ENCODE measurements around the gene KCNF1. TPM values are rescaled to one million over a fixed set of nuclear protein-coding genes. Genes with fewer than 3 reads are reported as not detected.

KCNF1 gene
- polyA plus RNA-seq, 4 donors, result 0.25 to 0.34 TPM; not detected in 2

DNA sequence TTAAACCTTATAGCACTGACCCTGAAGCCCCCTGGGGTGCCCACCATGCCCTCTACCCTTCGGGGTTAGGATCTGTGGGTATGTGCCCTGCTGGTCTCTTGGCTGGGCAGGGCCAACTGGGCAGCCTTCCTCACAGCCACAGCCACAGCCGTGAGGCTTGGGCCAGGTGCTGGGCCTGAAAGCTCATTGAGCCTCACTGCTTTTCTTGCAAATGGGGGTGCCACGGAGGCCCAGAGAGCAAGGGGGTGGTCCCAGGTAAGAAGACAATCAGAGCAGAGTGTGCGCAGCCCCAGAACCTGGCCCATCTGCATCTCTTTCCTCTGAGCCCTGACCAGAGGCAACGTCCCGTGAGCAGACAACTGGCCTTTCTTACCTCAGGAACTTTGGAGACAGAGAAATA lies 34.7 kb downstream of the KCNF1 start:
- peaks cover 0 to 5% (median 0%) of the 10 kb centered on the region in 3 donors for H3K27me3 ChIP-seq (ENCODE audit: control insufficient read depth in 3 of 3, insufficient read depth in 3 of 3, low read length in 3 of 3)
- H3K36me3 ChIP-seq (ENCODE audit: control insufficient read depth in 3 of 3, insufficient read depth in 2 of 3, low read depth in 1 of 3, low read length in 3 of 3), result no peaks in the 10 kb centered on the region
- H3K9me3 ChIP-seq (ENCODE audit: control insufficient read depth in 2 of 2, insufficient read depth in 1 of 2, low read depth in 1 of 2, low read length in 1 of 2), result no peaks in the 10 kb centered on the region
- WGBS, 3 donors, result 82 to 85% (median 85%) methylated on average over 6 of the region's 6 CpGs
- no peak overlapping the region for H3K27ac ChIP-seq (ENCODE audit: low read depth in 1 of 3, low read length in 2 of 3)
- no peak overlapping the region for H3K4me3 ChIP-seq (ENCODE audit: low read depth in 1 of 3, low read length in 3 of 3)
- FAIRE-seq (no peak), DNase-seq (no peak)
- H3K4me1 ChIP-seq (ENCODE audit: control insufficient read depth in 3 of 3, insufficient read depth in 2 of 3, low read depth in 1 of 3, low read length in 2 of 3), result no peaks in the 10 kb centered on the region

GRCh38 chr2:10947005-10947440 lies 35.3 kb downstream of the KCNF1 start:
- WGBS, 3 donors, result 56 to 65% (median 64%) methylated on average over 10 of the region's 10 CpGs
- Histone ChIP-seq H3K27me3 (ENCODE audit: control insufficient read depth in 3 of 3, insufficient read depth in 3 of 3, low read length in 3 of 3) (peaks cover 0 to 5% (median 0%) of the 10 kb centered on the region in 3 donors), H3K4me3 (ENCODE audit: low read depth in 1 of 3, low read length in 3 of 3) (no peak overlapping the region), H3K9me3 (ENCODE audit: control insufficient read depth in 2 of 2, insufficient read depth in 1 of 2, low read depth in 1 of 2, low read length in 1 of 2) (no peaks in the 10 kb centered on the region), H3K27ac (ENCODE audit: low read depth in 1 of 3, low read length in 2 of 3) (no peak overlapping the region), H3K4me1 (ENCODE audit: control insufficient read depth in 3 of 3, insufficient read depth in 2 of 3, low read depth in 1 of 3, low read length in 2 of 3) (no peaks in the 10 kb centered on the region), H3K36me3 (ENCODE audit: control insufficient read depth in 3 of 3, insufficient read depth in 2 of 3, low read depth in 1 of 3, low read length in 3 of 3) (no peaks in the 10 kb centered on the region)
- DNase-seq, result no peak
- no peak for FAIRE-seq

DNA sequence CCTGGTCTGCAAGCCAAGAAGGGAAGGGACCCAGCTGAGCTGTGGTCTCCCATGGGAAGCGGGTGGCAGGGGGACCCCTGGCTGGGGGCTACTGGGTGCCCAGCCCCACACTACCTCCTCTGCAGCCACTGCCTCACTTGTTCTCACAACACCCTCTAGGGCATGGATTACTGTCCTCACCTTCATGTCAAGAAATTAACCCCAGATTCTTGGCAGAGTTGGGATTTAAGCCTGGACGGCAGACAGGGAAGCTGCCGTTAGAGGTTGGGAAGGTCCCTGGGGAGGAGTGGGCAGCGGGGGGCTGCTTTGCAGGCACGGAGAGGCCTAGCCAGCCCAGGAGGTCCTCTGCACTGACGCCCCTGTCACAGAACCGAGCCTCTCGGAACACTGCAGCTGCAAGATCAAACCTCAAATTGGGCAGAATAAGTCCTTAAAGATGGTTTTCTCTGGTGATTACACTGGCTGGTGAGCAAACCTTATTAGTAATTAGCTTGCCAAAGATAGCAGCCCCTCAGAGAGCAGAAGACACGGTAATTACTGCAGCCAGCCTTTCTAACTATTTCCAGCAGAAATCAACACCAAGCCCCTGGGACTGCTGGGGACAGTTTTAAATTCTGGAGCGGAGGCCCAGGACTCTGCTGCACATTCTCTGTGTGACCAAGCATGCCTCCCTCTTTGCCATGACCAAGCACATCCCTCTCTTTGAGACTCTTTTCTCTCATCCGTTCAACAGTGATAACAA lies 35.9 kb downstream of the KCNF1 start:
- FAIRE-seq (no peak), DNase-seq (no peak)
- Histone ChIP-seq H3K27ac (ENCODE audit: low read depth in 1 of 3, low read length in 2 of 3) (no peak overlapping the region), H3K9me3 (ENCODE audit: control insufficient read depth in 2 of 2, insufficient read depth in 1 of 2, low read depth in 1 of 2, low read length in 1 of 2) (no peaks in the 10 kb centered on the region), H3K27me3 (ENCODE audit: control insufficient read depth in 3 of 3, insufficient read depth in 3 of 3, low read length in 3 of 3) (peaks cover 0 to 5% (median 0%) of the 10 kb centered on the region in 3 donors), H3K4me3 (ENCODE audit: low read depth in 1 of 3, low read length in 3 of 3) (no peak overlapping the region), H3K36me3 (ENCODE audit: control insufficient read depth in 3 of 3, insufficient read depth in 2 of 3, low read depth in 1 of 3, low read length in 3 of 3) (no peaks in the 10 kb centered on the region), H3K4me1 (ENCODE audit: control insufficient read depth in 3 of 3, insufficient read depth in 2 of 3, low read depth in 1 of 3, low read length in 2 of 3) (no peaks in the 10 kb centered on the region)
- WGBS, 3 donors, result 81 to 84% (median 83%) methylated on average over 11 of the region's 11 CpGs

DNA sequence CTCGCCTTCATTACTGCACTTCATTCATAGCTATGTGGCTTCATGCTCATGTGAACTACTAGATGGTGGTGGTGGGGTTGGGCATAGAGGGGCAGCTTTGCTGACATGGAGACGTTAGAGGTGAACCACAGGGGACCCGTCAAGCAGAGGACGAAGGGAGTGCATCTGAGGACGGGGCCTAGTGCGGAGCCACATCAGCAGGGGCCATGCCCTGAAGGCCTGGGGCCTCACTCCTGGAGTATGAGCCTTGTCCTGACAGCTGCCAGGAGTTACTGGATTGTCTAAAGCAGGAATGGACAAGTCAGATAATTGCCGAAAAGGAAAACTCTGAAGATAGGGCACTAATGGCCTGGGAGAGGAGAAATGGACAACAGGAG lies 36.4 kb downstream of the KCNF1 start:
- DNase-seq, result no peak
- peaks cover 0 to 5% (median 0%) of the 10 kb centered on the region in 3 donors for H3K27me3 ChIP-seq (ENCODE audit: control insufficient read depth in 3 of 3, insufficient read depth in 3 of 3, low read length in 3 of 3)
- no peak overlapping the region for H3K27ac ChIP-seq (ENCODE audit: low read depth in 1 of 3, low read length in 2 of 3)
- whole genome bisulfite sequencing, 3 donors, result 85 to 89% (median 87%) methylated on average over 7 of the region's 7 CpGs
- H3K36me3 ChIP-seq (ENCODE audit: control insufficient read depth in 3 of 3, insufficient read depth in 2 of 3, low read depth in 1 of 3, low read length in 3 of 3), result no peaks in the 10 kb centered on the region
- H3K9me3 ChIP-seq (ENCODE audit: control insufficient read depth in 2 of 2, insufficient read depth in 1 of 2, low read depth in 1 of 2, low read length in 1 of 2), result peaks cover 0 to under 1% of the 10 kb centered on the region in 2 donors
- no peak for FAIRE-seq
- H3K4me3 ChIP-seq (ENCODE audit: low read depth in 1 of 3, low read length in 3 of 3), result no peak overlapping the region
- H3K4me1 ChIP-seq (ENCODE audit: control insufficient read depth in 3 of 3, insufficient read depth in 2 of 3, low read depth in 1 of 3, low read length in 2 of 3), result no peaks in the 10 kb centered on the region

- WGBS, 3 donors, result 83 to 88% (median 84%) methylated on average over 15 of the region's 15 CpGs
- no peak for FAIRE-seq
Measured at GRCh38 chr2:10948606-10949230, 37.0 kb downstream of the KCNF1 start.

GRCh38 chr2:10949835-10950234 lies 38.1 kb downstream of the KCNF1 start:
- Histone ChIP-seq H3K4me1 (ENCODE audit: control insufficient read depth in 3 of 3, insufficient read depth in 2 of 3, low read depth in 1 of 3, low read length in 2 of 3) (no peaks in the 10 kb centered on the region), H3K27me3 (ENCODE audit: control insufficient read depth in 3 of 3, insufficient read depth in 3 of 3, low read length in 3 of 3) (peaks cover 0 to 2% (median 0%) of the 10 kb centered on the region in 3 donors), H3K9me3 (ENCODE audit: control insufficient read depth in 2 of 2, insufficient read depth in 1 of 2, low read depth in 1 of 2, low read length in 1 of 2) (peaks cover 0 to 8% of the 10 kb centered on the region in 2 donors), H3K4me3 (ENCODE audit: low read depth in 1 of 3, low read length in 3 of 3) (no peak overlapping the region), H3K27ac (ENCODE audit: low read depth in 1 of 3, low read length in 2 of 3) (no peak overlapping the region), H3K36me3 (ENCODE audit: control insufficient read depth in 3 of 3, insufficient read depth in 2 of 3, low read depth in 1 of 3, low read length in 3 of 3) (no peaks in the 10 kb centered on the region)
- no peak for FAIRE-seq
- WGBS, 3 donors, result 58 to 70% (median 61%) methylated on average over 1 of the region's 1 CpG
- DNase-seq, result no peak

More at GRCh38 chr2:10948606-10949230, 37.0 kb downstream of the KCNF1 start:
- Histone ChIP-seq H3K4me1 (ENCODE audit: control insufficient read depth in 3 of 3, insufficient read depth in 2 of 3, low read depth in 1 of 3, low read length in 2 of 3) (no peaks in the 10 kb centered on the region), H3K9me3 (ENCODE audit: control insufficient read depth in 2 of 2, insufficient read depth in 1 of 2, low read depth in 1 of 2, low read length in 1 of 2) (peaks cover 0 to 6% of the 10 kb centered on the region in 2 donors), H3K36me3 (ENCODE audit: control insufficient read depth in 3 of 3, insufficient read depth in 2 of 3, low read depth in 1 of 3, low read length in 3 of 3) (no peaks in the 10 kb centered on the region), H3K4me3 (ENCODE audit: low read depth in 1 of 3, low read length in 3 of 3) (no peak overlapping the region), H3K27ac (ENCODE audit: low read depth in 1 of 3, low read length in 2 of 3) (no peak overlapping the region), H3K27me3 (ENCODE audit: control insufficient read depth in 3 of 3, insufficient read depth in 3 of 3, low read length in 3 of 3) (peaks cover 0 to 5% (median 0%) of the 10 kb centered on the region in 3 donors)
- DNase-seq, result no peak

DNA sequence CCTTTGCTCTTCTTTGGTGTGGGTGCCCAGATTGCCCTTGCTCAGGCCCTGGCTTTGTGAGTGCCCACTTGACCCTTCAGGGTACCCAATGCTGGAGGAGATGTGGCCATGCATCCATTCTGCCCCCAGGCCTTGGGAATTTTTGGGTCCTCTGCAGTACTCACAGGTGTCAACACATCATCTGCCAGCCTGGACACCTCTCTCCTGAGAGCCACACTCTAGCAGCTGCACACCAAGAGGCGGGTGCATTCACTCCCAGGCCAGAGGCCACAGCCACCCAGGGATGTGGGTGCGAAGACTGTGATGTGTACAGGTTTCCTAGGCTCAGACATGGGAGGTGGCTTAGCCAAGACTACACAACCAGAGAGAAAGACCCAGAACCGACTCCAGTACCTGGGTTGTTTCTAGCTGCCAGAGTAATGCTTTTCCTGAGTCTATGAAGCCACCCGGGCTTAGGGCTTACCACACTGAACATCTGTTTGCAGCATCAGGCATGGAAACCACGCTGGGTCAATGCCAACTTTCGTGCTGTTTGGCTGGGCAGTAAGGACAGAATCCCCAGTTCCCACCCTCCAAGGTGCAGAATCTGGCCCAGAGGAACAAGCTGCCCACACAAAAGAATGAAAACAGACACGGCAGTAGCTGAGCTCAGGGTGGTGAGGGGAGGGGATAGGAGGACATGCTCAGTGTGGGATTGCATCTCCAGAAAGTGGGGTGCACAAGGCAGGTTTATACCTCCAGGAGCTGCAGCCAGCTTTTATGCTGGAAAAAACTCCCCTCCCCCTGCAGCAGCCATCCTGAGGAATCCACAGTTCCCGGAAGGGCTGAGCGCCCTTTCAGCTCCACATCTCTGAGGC lies 40.1 kb downstream of the KCNF1 start:
- peaks cover 0 to 2% (median 0%) of the 10 kb centered on the region in 3 donors for H3K27me3 ChIP-seq (ENCODE audit: control insufficient read depth in 3 of 3, insufficient read depth in 3 of 3, low read length in 3 of 3)
- no peak overlapping the region for H3K4me3 ChIP-seq (ENCODE audit: low read depth in 1 of 3, low read length in 3 of 3)
- H3K36me3 ChIP-seq (ENCODE audit: control insufficient read depth in 3 of 3, insufficient read depth in 2 of 3, low read depth in 1 of 3, low read length in 3 of 3), result no peaks in the 10 kb centered on the region
- FAIRE-seq (no peak), DNase-seq (no peak)
- H3K9me3 ChIP-seq (ENCODE audit: control insufficient read depth in 2 of 2, insufficient read depth in 1 of 2, low read depth in 1 of 2, low read length in 1 of 2), result peaks cover 0 to 8% of the 10 kb centered on the region in 2 donors
- no peak overlapping the region for H3K27ac ChIP-seq (ENCODE audit: low read depth in 1 of 3, low read length in 2 of 3)
- H3K4me1 ChIP-seq (ENCODE audit: control insufficient read depth in 3 of 3, insufficient read depth in 2 of 3, low read depth in 1 of 3, low read length in 2 of 3), result no peaks in the 10 kb centered on the region
- 56 to 73% (median 68%) methylated on average over 9 of the region's 9 CpGs for WGBS, 3 donors

GRCh38 chr2:10954416-10954815 lies 42.7 kb downstream of the KCNF1 start:
- Histone ChIP-seq H3K27me3 (ENCODE audit: control insufficient read depth in 3 of 3, insufficient read depth in 3 of 3, low read length in 3 of 3) (peaks cover 0 to 3% (median 0%) of the 10 kb centered on the region in 3 donors), H3K36me3 (ENCODE audit: control insufficient read depth in 3 of 3, insufficient read depth in 2 of 3, low read depth in 1 of 3, low read length in 3 of 3) (no peaks in the 10 kb centered on the region), H3K27ac (ENCODE audit: low read depth in 1 of 3, low read length in 2 of 3) (no peak overlapping the region), H3K4me1 (ENCODE audit: control insufficient read depth in 3 of 3, insufficient read depth in 2 of 3, low read depth in 1 of 3, low read length in 2 of 3) (no peaks in the 10 kb centered on the region), H3K4me3 (ENCODE audit: low read depth in 1 of 3, low read length in 3 of 3) (no peak overlapping the region), H3K9me3 (ENCODE audit: control insufficient read depth in 2 of 2, insufficient read depth in 1 of 2, low read depth in 1 of 2, low read length in 1 of 2) (peaks cover 0 to 8% of the 10 kb centered on the region in 2 donors)
- FAIRE-seq (no peak), DNase-seq (no peak)
- 85 to 93% (median 93%) methylated on average over 2 of the region's 2 CpGs for WGBS, 3 donors

Measured in small intestine (tissue), 7 donors.